ENCODE results near the gene TCP11L1.
"Not testable (repeated sequence)": the region's sequence is repeated elsewhere in the genome, so short reads cannot be mapped to it uniquely, and the experiment has no call there.

TCP11L1 gene

DNA sequence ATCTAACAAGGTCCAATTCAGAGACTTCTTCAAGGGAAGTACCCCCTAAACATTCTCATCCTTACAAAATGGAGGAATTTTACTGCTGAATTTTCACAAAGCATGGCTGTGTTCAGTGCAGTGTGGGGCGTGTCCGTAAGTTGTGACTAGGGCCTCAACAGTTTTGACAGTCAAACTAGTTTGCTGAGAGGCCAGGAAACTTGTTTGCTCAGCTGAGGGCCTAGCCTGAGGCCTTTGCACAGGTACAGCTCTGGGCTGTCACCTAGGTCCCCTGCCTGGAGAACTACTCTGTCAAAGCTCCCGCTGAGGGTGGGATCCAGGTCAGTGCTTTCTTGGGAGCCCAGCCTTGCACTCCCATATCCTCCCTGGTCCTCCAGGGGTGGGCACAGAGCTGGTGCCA, 27.9 kb downstream of the TCP11L1 start:
- DNase-seq: no peak

DNA sequence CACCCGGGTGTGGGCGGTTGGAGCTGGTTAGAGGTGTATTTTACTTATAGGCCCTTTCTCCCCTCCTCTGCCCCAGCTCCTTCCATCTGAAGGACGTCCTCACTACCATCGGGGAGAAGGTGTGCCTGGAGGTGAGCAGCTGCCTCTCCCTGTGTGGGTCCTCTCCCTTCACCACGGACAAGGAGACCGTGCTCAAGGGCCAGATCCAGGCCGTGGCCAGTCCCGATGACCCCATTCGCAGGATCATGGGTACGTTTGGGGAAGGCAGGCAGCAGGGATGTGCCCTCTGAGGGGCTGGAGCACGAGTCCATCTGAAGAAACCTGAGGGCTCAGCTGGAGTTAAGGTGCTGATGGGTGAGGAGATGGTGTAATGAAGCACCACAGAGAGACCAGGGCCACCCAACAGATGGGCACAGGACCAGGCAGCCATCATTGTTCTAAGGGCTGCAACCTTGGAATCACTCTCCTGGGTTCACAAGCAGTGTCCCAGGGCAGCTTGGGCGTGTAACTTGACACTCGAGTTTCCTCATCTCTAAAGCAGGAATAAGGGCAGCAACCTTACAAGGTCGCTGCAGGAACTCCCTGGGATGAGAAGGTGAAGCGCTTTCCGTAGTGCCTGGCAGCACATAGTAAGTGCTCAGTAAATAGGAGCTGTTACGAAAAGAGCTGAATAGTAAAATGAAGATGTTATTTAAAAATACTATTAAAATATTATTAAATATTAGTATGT, 29.4 kb downstream of the TCP11L1 start:
- DNase-seq: no peak

DNA sequence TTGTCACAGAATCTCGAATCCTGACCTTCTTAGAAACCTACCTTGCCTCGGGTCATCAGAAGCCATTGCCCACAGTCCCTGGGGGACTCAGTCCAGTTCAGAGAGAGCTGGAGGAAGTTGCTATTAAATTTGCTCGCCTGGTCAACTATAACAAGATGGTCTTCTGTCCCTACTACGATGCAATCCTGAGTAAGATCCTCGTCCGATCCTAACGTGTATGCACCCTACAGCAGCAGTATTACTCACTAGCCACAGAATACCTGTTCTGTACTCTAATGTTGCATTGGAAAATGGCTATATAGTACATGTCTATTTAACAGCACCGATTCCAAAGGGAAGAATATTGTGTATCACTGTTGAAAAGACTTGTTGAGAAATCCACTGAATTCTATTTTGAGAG, 33.1 kb downstream of the TCP11L1 start:
- DNase-seq: no peak

DNA sequence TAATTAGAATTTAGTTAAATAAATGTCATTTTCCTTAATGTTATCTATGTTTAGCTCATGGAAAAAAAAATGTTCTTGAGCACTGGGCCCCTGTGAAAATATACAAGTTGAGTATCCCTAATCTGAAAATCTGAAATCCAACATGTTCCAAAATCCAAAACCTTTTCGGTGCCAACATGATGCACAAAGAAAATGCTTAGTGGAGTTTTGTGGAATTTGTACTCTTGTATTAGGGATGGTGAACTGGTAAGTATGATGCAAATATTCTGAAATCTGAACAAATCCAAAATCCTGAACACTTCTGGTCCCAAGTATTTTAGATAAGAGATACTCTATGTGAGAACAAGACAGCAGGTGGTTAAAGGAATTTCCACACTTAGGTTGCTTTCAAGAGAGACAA, 44.5 kb downstream of the TCP11L1 start:
- DNase-seq: no peak

DNA sequence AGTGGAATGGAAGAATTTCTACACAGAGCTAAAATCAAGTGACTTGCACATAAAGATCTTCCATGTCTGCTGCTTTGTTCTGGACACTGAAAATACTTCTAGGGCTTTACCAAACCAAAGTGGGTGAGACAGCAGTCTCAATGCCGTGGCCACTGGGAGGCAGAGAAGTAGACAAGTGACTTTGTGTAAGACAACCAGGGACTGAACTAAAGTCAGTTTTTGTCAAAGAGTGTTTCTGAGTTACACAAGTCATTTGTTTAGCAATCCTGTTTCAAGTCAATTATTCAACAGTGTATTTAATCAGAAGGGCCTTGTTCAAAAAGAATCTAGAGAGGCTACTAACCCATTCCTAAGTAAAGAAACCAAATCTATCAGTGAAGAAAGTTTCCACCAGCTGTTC, 46.6 kb downstream of the TCP11L1 start:
- no peak for DNase-seq

DNA sequence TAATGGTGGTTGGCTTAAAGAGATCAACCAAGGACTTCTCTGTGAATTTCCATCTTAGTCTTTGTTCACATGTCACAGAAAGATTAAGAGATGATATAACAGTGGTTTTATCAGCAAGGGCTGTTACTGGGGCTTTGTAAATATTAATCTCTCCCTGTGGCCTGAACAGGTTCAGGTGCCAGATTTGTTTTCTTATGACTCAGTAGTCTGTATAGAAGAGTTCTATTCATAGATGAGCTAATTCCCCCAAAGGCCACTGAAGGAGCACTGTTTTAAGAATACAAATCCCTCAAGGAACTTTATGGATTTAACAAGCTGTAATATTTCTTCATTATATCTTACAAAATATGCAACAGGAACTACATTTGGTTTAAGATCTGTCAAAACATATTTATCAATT, 50.4 kb downstream of the TCP11L1 start:
- no peak for DNase-seq

DNA sequence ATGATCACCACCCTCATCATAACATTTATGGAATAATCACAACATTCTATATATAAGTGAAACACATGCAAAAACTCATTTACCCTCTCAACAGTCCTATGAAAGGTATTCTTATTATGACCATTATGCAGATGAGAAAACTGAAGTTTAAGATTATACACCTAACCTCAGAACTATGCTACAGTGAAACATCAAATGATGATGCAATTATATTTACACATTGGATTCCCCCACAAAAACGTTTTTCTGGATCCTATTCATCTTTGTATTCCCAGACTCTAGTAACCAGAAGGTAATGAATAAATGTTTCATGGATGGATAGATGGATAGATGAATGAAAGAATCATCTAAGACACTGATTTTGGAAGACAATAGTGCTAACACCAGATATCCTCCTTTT, 54.8 kb downstream of the TCP11L1 start:
- DNase-seq: no peak

DNA sequence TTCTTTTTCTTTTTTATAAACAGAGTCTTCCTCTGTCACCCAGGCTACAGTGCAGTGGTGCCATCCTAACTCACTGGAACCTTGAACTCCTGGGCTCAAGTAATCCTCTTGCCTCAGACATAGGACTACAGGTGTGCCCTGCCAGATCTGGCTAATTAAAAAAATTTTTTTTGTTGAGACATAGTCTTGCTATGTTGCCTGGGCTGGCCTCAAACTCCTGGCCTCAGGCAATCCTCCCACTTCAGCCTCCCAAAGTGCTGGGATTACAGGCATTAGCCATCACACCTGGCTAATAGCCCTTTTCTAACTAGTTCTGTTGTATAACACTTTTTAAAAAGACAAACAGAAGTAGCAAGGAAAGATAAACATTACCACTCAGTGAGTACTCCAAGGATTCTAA, 64.5 kb downstream of the TCP11L1 start:
- no peak for DNase-seq

DNA sequence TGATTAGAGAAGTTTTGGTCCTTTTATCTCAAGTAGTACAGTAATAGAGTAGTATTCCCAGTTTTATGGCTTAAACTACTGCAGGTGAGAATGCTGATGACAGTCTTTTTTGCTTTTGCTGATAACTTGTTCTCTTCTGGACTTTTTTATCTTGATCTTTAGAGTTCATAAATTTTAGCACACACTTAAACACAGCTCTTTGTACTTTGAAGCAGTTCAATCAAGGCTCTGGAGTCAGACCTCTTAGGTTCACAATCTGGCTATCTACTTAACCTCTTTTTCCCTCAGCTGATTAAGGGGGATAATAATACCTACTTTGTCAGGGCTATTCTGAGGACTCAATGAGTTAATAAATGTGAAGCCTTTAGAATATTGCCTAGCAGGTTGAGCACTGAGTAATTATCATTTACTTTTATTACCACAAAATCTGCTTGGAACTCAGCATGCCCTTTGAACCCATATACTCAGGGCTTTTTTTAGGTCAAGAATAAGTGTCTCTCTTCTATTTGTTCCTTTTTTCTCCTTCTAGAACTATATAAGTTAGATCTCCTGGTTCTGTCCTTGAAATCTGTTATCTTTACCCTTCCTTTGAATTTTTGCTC, 70.0 kb downstream of the TCP11L1 start:
- DNase-seq: no peak

DNA sequence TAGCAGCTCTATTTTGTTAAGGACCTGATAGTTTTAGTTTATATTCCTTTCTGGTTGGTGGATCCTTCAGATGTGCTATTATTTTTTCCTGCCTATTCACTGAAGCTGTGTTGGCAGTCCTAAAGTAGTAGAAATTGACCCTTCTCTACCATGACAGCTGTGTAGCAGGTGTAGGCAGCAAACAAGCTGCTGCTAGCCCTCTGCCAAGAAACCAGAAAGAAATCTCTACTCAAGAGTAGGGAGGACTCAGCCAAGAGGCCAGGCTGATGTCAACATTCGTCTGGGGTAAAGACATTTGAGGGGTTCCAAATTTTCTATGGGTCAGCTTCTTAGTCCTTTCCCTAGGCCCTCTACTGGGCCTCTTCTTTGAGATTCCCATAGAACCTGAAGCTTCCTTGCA, 70.7 kb downstream of the TCP11L1 start:
- DNase-seq: no peak

DNA sequence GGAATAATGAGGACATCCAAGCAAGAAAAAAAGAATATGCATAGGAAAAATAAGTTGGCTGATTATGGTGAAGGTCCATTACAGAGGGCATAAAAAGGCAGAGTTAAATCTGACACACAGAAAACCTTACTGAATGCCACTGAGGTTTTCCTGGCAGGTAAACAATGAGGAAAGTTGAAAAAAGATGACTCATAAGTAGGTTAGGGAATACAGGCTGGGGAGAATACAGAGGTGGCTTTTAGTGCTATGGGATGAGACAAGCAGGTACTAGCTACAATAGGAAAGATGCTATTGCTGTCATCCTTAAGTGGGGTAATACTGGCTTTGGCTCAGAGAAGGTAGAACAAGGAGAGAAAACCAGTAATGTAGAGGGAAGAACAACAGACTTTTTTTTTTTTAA, 77.2 kb downstream of the TCP11L1 start:
- no peak for DNase-seq

DNA sequence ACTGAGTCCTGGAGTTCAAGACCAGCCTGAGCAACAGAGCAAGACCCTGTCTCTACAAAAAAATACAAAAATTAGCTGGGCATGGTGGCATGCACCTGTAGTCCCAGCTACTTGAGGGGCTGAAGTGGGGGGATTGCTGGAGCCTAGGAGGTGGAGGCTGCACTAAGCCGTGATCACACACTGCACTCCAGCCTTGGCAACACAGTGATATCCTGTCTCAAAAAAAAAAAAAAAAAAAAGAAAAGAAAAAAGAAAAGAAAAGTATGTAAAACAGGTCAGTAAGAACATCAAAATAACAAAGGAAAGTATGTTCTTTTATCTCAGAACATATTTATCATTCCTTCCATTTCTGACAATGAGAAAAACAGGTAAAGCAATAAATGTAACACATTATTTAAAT, 83.3 kb downstream of the TCP11L1 start:
- not testable (repeated sequence) for DNase-seq
